Measurements from ENCODE around the gene NBPF4.
A peak's percentile ranks its signal among the peaks of the same experiment; 100 is the strongest.
"Not testable (repeated sequence)": the region's sequence is repeated elsewhere in the genome, so short reads cannot be mapped to it uniquely, and the experiment has no call there.

NBPF4 gene

GRCh38 chr1:108217515-108218174 is 26.2 kb downstream of the NBPF4 start:
- not testable (repeated sequence) for H3K9me3 ChIP-seq (ENCODE audit: control insufficient read depth, insufficient read depth, low read length); H3K4me1 ChIP-seq (ENCODE audit: control insufficient read depth, low read length); H3K79me2 ChIP-seq (ENCODE audit: control insufficient read depth, low read length); H3K9me2 ChIP-seq (replicated peaks; ENCODE audit: control insufficient read depth, low read length); H3K4me2 ChIP-seq (ENCODE audit: low read length); H3F3A ChIP-seq (ENCODE audit: control insufficient read depth, insufficient read depth); H3K4me3 ChIP-seq (ENCODE audit: low read length); H3K27ac ChIP-seq (ENCODE audit: low read depth, low read length); H4K20me1 ChIP-seq (ENCODE audit: control insufficient read depth, insufficient read depth, low read depth, low read length); H3K27me3 ChIP-seq (ENCODE audit: control insufficient read depth, low read length); H3K36me3 ChIP-seq (ENCODE audit: control insufficient read depth, low read length)

- not testable (repeated sequence) for H3K4me3 ChIP-seq (ENCODE audit: low read length); H4K20me1 ChIP-seq (ENCODE audit: control insufficient read depth, insufficient read depth, low read depth, low read length); H3K9me2 ChIP-seq (replicated peaks; ENCODE audit: control insufficient read depth, low read length); H3K27ac ChIP-seq (ENCODE audit: low read depth, low read length); H3F3A ChIP-seq (ENCODE audit: control insufficient read depth, insufficient read depth); H3K36me3 ChIP-seq (ENCODE audit: control insufficient read depth, low read length); H3K9me3 ChIP-seq (ENCODE audit: control insufficient read depth, insufficient read depth, low read length); H3K79me2 ChIP-seq (ENCODE audit: control insufficient read depth, low read length); H3K27me3 ChIP-seq (ENCODE audit: control insufficient read depth, low read length); H3K4me2 ChIP-seq (ENCODE audit: low read length); H3K4me1 ChIP-seq (ENCODE audit: control insufficient read depth, low read length)
These were observed 26.9 kb downstream of the NBPF4 start for GRCh38 chr1:108217007-108217406.

GRCh38 chr1:108216028-108216890 is 27.6 kb downstream of the NBPF4 start:
- H3K27ac ChIP-seq (ENCODE audit: low read depth, low read length); H3K4me2 ChIP-seq (ENCODE audit: low read length); H3K9me2 ChIP-seq (replicated peaks; ENCODE audit: control insufficient read depth, low read length); H3K9me3 ChIP-seq (ENCODE audit: control insufficient read depth, insufficient read depth, low read length); H3K4me1 ChIP-seq (ENCODE audit: control insufficient read depth, low read length); H3K79me2 ChIP-seq (ENCODE audit: control insufficient read depth, low read length); H3K27me3 ChIP-seq (ENCODE audit: control insufficient read depth, low read length); H4K20me1 ChIP-seq (ENCODE audit: control insufficient read depth, insufficient read depth, low read depth, low read length); H3K4me3 ChIP-seq (ENCODE audit: low read length); H3F3A ChIP-seq (ENCODE audit: control insufficient read depth, insufficient read depth); H3K36me3 ChIP-seq (ENCODE audit: control insufficient read depth, low read length): not testable (repeated sequence)

GRCh38 chr1:108214641-108215465 is 29.0 kb downstream of the NBPF4 start:
- not testable (repeated sequence) for H3F3A ChIP-seq (ENCODE audit: control insufficient read depth, insufficient read depth); H3K79me2 ChIP-seq (ENCODE audit: control insufficient read depth, low read length); H3K4me3 ChIP-seq (ENCODE audit: low read length); H3K9me3 ChIP-seq (ENCODE audit: control insufficient read depth, insufficient read depth, low read length); H3K4me1 ChIP-seq (ENCODE audit: control insufficient read depth, low read length); H3K9me2 ChIP-seq (replicated peaks; ENCODE audit: control insufficient read depth, low read length); H4K20me1 ChIP-seq (ENCODE audit: control insufficient read depth, insufficient read depth, low read depth, low read length); H3K27ac ChIP-seq (ENCODE audit: low read depth, low read length); H3K36me3 ChIP-seq (ENCODE audit: control insufficient read depth, low read length); H3K4me2 ChIP-seq (ENCODE audit: low read length); H3K27me3 ChIP-seq (ENCODE audit: control insufficient read depth, low read length)
- peak; percentile 32 for TF ChIP-seq CTCF (IDR thresholded peaks at IDR 0.05; ENCODE audit: low read depth, low read length, poor library complexity, severe bottlenecking)

Data from DOHH2 (cell line).